Measurements from ENCODE around the gene LETM1. TPM values are rescaled to one million over a fixed set of nuclear protein-coding genes. Genes with fewer than 3 reads are reported as not detected.

Gene LETM1
- total and polyA plus RNA-seq, 2 experiments from 2014 or later: 19.0 to 42.3 TPM

GRCh38 chr4:1804638-1805492 is 51.1 kb downstream of the LETM1 start:
- no peak for DNase-seq
- no peaks in the 10 kb centered on the region for H3F3A ChIP-seq (ENCODE audit: insufficient read depth)
- no peak overlapping the region for H2AFZ ChIP-seq
- no peak overlapping the region for H3K27ac ChIP-seq
- 89 to 90% methylated on average over 37 of the region's 37 CpGs for WGBS, 2 experiments (ENCODE audit: low coverage in 1 of 2, low lambda C conversion rate in 2 of 2, missing lambda C conversion rate in 2 of 2)
- H3K9me2 ChIP-seq (ENCODE audit: insufficient read depth): no peaks in the 10 kb centered on the region
- H4K20me1 ChIP-seq (ENCODE audit: insufficient read depth): no peaks in the 10 kb centered on the region
- no peaks in the 10 kb centered on the region for H3K4me1 ChIP-seq (ENCODE audit: insufficient read depth)
- no peak overlapping the region for H3K9ac ChIP-seq
- in situ Hi-C loops (cut with MboI): no loop called here
- H3K27me3 ChIP-seq (replicated peaks; ENCODE audit: insufficient read depth): no peaks in the 10 kb centered on the region
- H3K9me3 ChIP-seq (ENCODE audit: low read depth): no peaks in the 10 kb centered on the region
- H3K79me2 ChIP-seq (ENCODE audit: insufficient read depth): no peaks in the 10 kb centered on the region
- no peaks in the 10 kb centered on the region for H3K36me3 ChIP-seq (ENCODE audit: low read depth)
- H3K4me2 ChIP-seq (ENCODE audit: unreplicated experiment): no peak overlapping the region
- TF ChIP-seq EZH2 (IDR thresholded peaks at IDR 0.05; ENCODE audit: insufficient read depth, poor library complexity, severe bottlenecking) (no peak), EZH2phosphoT487 (IDR thresholded peaks at IDR 0.05; ENCODE audit: insufficient read depth, low read depth) (no peak)
- no peak overlapping the region for H3K4me3 ChIP-seq

- in situ Hi-C loops (cut with MboI): no loop called here
- 88 to 92% methylated on average over 43 to 51 of the region's 51 CpGs for WGBS, 2 experiments (ENCODE audit: low coverage in 1 of 2, low lambda C conversion rate in 2 of 2, missing lambda C conversion rate in 2 of 2)
- no peak overlapping the region for H3K27ac ChIP-seq
Measured at GRCh38 chr4:1803523-1804423, 52.2 kb downstream of the LETM1 start.

GRCh38 chr4:1802720-1803522 is 53.0 kb downstream of the LETM1 start:
- no peak overlapping the region for H2AFZ ChIP-seq
- in situ Hi-C loops (cut with MboI): no loop called here
- TF ChIP-seq EZH2phosphoT487 (IDR thresholded peaks at IDR 0.05; ENCODE audit: insufficient read depth, low read depth) (no peak), EZH2 (IDR thresholded peaks at IDR 0.05; ENCODE audit: insufficient read depth, poor library complexity, severe bottlenecking) (no peak)

More at GRCh38 chr4:1803523-1804423, 52.2 kb downstream of the LETM1 start:
- H3K4me2 ChIP-seq (ENCODE audit: unreplicated experiment): no peak overlapping the region
- DNase-seq: no peak
- H4K20me1 ChIP-seq (ENCODE audit: insufficient read depth): no peaks in the 10 kb centered on the region
- no peaks in the 10 kb centered on the region for H3K9me3 ChIP-seq (ENCODE audit: low read depth)
- no peak overlapping the region for H2AFZ ChIP-seq
- no peaks in the 10 kb centered on the region for H3K36me3 ChIP-seq (ENCODE audit: low read depth)
- no peak overlapping the region for H3K4me3 ChIP-seq
- H3K9ac ChIP-seq: no peak overlapping the region
- no peaks in the 10 kb centered on the region for H3F3A ChIP-seq (ENCODE audit: insufficient read depth)
- no peaks in the 10 kb centered on the region for H3K79me2 ChIP-seq (ENCODE audit: insufficient read depth)
- TF ChIP-seq EZH2phosphoT487 (IDR thresholded peaks at IDR 0.05; ENCODE audit: insufficient read depth, low read depth) (no peak), EZH2 (IDR thresholded peaks at IDR 0.05; ENCODE audit: insufficient read depth, poor library complexity, severe bottlenecking) (no peak)
- H3K4me1 ChIP-seq (ENCODE audit: insufficient read depth): no peaks in the 10 kb centered on the region
- H3K27me3 ChIP-seq (replicated peaks; ENCODE audit: insufficient read depth): no peaks in the 10 kb centered on the region
- no peaks in the 10 kb centered on the region for H3K9me2 ChIP-seq (ENCODE audit: insufficient read depth)

More at GRCh38 chr4:1802720-1803522, 53.0 kb downstream of the LETM1 start:
- no peaks in the 10 kb centered on the region for H3F3A ChIP-seq (ENCODE audit: insufficient read depth)
- H3K36me3 ChIP-seq (ENCODE audit: low read depth): no peaks in the 10 kb centered on the region
- H3K4me2 ChIP-seq (ENCODE audit: unreplicated experiment): no peak overlapping the region
- no peaks in the 10 kb centered on the region for H3K9me2 ChIP-seq (ENCODE audit: insufficient read depth)
- H3K9me3 ChIP-seq (ENCODE audit: low read depth): no peaks in the 10 kb centered on the region
- 84 to 85% methylated on average over 66 to 71 of the region's 71 CpGs for WGBS, 2 experiments (ENCODE audit: low coverage in 1 of 2, low lambda C conversion rate in 2 of 2, missing lambda C conversion rate in 2 of 2)
- no peak for DNase-seq
- H3K4me1 ChIP-seq (ENCODE audit: insufficient read depth): no peaks in the 10 kb centered on the region
- no peak overlapping the region for H3K4me3 ChIP-seq
- H3K27me3 ChIP-seq (replicated peaks; ENCODE audit: insufficient read depth): no peaks in the 10 kb centered on the region
- H3K79me2 ChIP-seq (ENCODE audit: insufficient read depth): no peaks in the 10 kb centered on the region
- H3K27ac ChIP-seq: no peak overlapping the region
- no peak overlapping the region for H3K9ac ChIP-seq
- H4K20me1 ChIP-seq (ENCODE audit: insufficient read depth): no peaks in the 10 kb centered on the region
